B cell (primary cell): ENCODE measurements around the gene ZER1. TPM values are rescaled to one million over a fixed set of nuclear protein-coding genes. Genes with fewer than 3 reads are reported as not detected.
"Not testable (repeated sequence)": the region's sequence is repeated elsewhere in the genome, so short reads cannot be mapped to it uniquely, and the experiment has no call there.

Source experiments
- ATAC-seq: fragments of 200-7000 bp; cut with Tn5 transposase; one replicate; pipeline ENCODE4 v1.10.0; 2021; ENCODE audit warnings: low read depth, mild to moderate bottlenecking, moderate number of reproducible peaks, moderate library complexity
- CTCF ChIA-PET: fragments of 350-600 bp; sonication (Branson Sonifier 250); formaldehyde crosslinking; loops from one replicate; lab custom pipeline; 2021; ENCODE audit warnings: antibody characterized with exemption, inconsistent platforms; lab: Charles Lee
- POLR2A ChIA-PET: fragments of 350-600 bp; sonication (Branson Sonifier 250); formaldehyde crosslinking; loops from one replicate; lab custom pipeline; 2021; ENCODE audit warnings: antibody characterized with exemption; lab: Charles Lee
- DNase-seq: peaks from one replicate; pipeline ENCODE4 v3.0.0; 2013
- H2AFZ ChIP-seq: 2 replicates; pipeline ENCODE4 v1.6.1; 2012; ENCODE audit warnings: mild to moderate bottlenecking, low read depth, low read length; ENCODE audit not compliant: insufficient read depth, poor library complexity, severe bottlenecking
- H3K27ac ChIP-seq, 2 donors: 1 replicate in 1 of 2; 2 replicates in 1 of 2; pipeline ENCODE4 v1.5.1; 2012 to 2013; ENCODE audit warnings: low read length in 2 of 2, mild to moderate bottlenecking in 2 of 2, moderate library complexity in 1 of 2
- H3K27me3 ChIP-seq, 4 experiments: fragments of 200-600 bp in 1 of 4; sonication (generic) in 1 of 4; replicated peaks in 1 of 4; 1 replicate in 2 of 4; 2 replicates in 2 of 4; pipeline versions ENCODE4 v1.6.1 to v1.7.0; 2013 to 2016; ENCODE audit warnings: low read length in 3 of 4, mild to moderate bottlenecking in 2 of 4, mixed read lengths in 1 of 4, moderate library complexity in 1 of 4; ENCODE audit not compliant: insufficient read depth in 4 of 4, control insufficient read depth in 3 of 4; ENCODE audit errors: control extremely low read depth in 1 of 4
- H3K36me3 ChIP-seq, 2 experiments: replicated peaks in 1 of 2; 1 replicate in 1 of 2; 2 replicates in 1 of 2; pipeline versions ENCODE4 v1.6.1 to v1.7.1; 2013; ENCODE audit warnings: low read length in 1 of 2; ENCODE audit not compliant: insufficient read depth in 2 of 2, control insufficient read depth in 1 of 2; ENCODE audit errors: control extremely low read depth in 1 of 2, extremely low read depth in 1 of 2
- H3K4me1 ChIP-seq, 2 donors: fragments of 200-600 bp in 1 of 2; sonication (generic) in 1 of 2; 1 replicate in 1 of 2; 2 replicates in 1 of 2; pipeline versions ENCODE4 v1.5.1 to v1.6.1; 2013 to 2017; ENCODE audit warnings: low read length in 2 of 2; ENCODE audit not compliant: control insufficient read depth in 2 of 2, insufficient read depth in 2 of 2
- H3K4me2 ChIP-seq: replicated peaks from 2 replicates; pipeline ENCODE3; 2012; ENCODE audit warnings: mild to moderate bottlenecking, low read depth, low read length; ENCODE audit not compliant: poor library complexity, severe bottlenecking
- H3K4me3 ChIP-seq, 5 experiments: fragments of 200-600 bp in 1 of 5; sonication (generic) in 1 of 5; 1 replicate in 3 of 5; 2 replicates in 2 of 5; pipeline versions ENCODE4 v1.5.1 to v1.7.0; 2011 to 2016; ENCODE audit warnings: low read length in 4 of 5, mild to moderate bottlenecking in 4 of 5, low read depth in 2 of 5, control low read depth in 1 of 5, moderate library complexity in 1 of 5; ENCODE audit not compliant: insufficient read depth in 1 of 5; ENCODE audit errors: control extremely low read depth in 1 of 5, extremely low read depth in 1 of 5
- H3K79me2 ChIP-seq: fragments of 200-600 bp; sonication (generic); one replicate; pipeline ENCODE4 v1.6.0; 2016; ENCODE audit warnings: low read length; ENCODE audit not compliant: control insufficient read depth, insufficient read depth
- H3K9ac ChIP-seq: fragments of 200-600 bp; sonication (generic); 2 replicates; pipeline ENCODE4 v1.6.1; 2017; ENCODE audit warnings: mild to moderate bottlenecking, low read length, moderate library complexity
- H3K9me3 ChIP-seq, 3 donors: one replicate each; pipeline versions ENCODE4 v1.6.1 to v1.7.1; 2013; ENCODE audit warnings: low read length in 2 of 3; ENCODE audit not compliant: control insufficient read depth in 2 of 3, insufficient read depth in 1 of 3; ENCODE audit errors: control extremely low read depth in 1 of 3
- H4K20me1 ChIP-seq: 2 replicates; pipeline ENCODE4 v1.6.0; 2012; ENCODE audit warnings: mild to moderate bottlenecking, low read length; ENCODE audit not compliant: insufficient read depth, control insufficient read depth, poor library complexity, severe bottlenecking
- H3K27ac Mint-ChIP-seq: one replicate; pipeline ENCODE4 v1.8.0; 2021; ENCODE audit warnings: mixed read lengths
- H3K27me3 Mint-ChIP-seq: one replicate; pipeline ENCODE4 v1.8.0; 2021; ENCODE audit warnings: mixed read lengths
- H3K4me1 Mint-ChIP-seq: one replicate; pipeline ENCODE4 v1.8.0; 2021; ENCODE audit warnings: mixed read lengths
- H3K4me3 Mint-ChIP-seq: one replicate; pipeline ENCODE4 v1.8.0; 2021; ENCODE audit warnings: mixed read lengths
- H3K9me3 Mint-ChIP-seq: one replicate; pipeline ENCODE4 v1.8.0; 2022; ENCODE audit warnings: mixed read lengths; ENCODE audit not compliant: insufficient read depth
- EZH2 ChIP-seq: IDR thresholded peaks from 2 replicates; pipeline ENCODE4 v1.6.1; 2012; ENCODE audit warnings: borderline replicate concordance, low read depth, mild to moderate bottlenecking, moderate library complexity, low read length; ENCODE audit not compliant: insufficient read depth, poor library complexity, severe bottlenecking
- WGBS: methylation state at CpG from one replicate; pipeline ENCODE4 v1.1.5; 2013; ENCODE audit warnings: missing lambda C conversion rate; ENCODE audit not compliant: insufficient coverage; 5-methylcytosine and 5-hydroxymethylcytosine counted together
- intact Hi-C: fragments of 100-400 bp; cut with micrococcal nuclease; formaldehyde crosslinking; loops from one replicate; pipeline ENCODE4 v1.10.0; 2022
- polyA plus RNA-seq: library from polyadenylated mRNA; depleted of rRNA; stranded (reverse); fragments of >200 nt; gene quantifications from 2 replicates; pipeline ENCODE4 v1.2.3, GENCODE V29; 2012
- total RNA-seq, 2 donors: library from RNA; stranded (reverse); fragments of 120-200 nt in 1 of 2; gene quantifications; 1 replicate in 1 of 2; 2 replicates in 1 of 2; pipeline versions ENCODE4 v1.2.3 to v1.2.4, GENCODE V29; 2013 to 2022
- TF ChIP-seq, protein P1 (sequence below): fragments of 200-600 bp; IDR thresholded peaks from one replicate; pipeline ENCODE4 v1.8.0; 2022; ENCODE audit warnings: antibody characterized with exemption, mild to moderate bottlenecking

Gene ZER1
- total and polyA plus RNA-seq, 2 donors (not counting 1 experiment from before 2014, with no cell fraction given): 26.9 to 42.2 TPM

DNA sequence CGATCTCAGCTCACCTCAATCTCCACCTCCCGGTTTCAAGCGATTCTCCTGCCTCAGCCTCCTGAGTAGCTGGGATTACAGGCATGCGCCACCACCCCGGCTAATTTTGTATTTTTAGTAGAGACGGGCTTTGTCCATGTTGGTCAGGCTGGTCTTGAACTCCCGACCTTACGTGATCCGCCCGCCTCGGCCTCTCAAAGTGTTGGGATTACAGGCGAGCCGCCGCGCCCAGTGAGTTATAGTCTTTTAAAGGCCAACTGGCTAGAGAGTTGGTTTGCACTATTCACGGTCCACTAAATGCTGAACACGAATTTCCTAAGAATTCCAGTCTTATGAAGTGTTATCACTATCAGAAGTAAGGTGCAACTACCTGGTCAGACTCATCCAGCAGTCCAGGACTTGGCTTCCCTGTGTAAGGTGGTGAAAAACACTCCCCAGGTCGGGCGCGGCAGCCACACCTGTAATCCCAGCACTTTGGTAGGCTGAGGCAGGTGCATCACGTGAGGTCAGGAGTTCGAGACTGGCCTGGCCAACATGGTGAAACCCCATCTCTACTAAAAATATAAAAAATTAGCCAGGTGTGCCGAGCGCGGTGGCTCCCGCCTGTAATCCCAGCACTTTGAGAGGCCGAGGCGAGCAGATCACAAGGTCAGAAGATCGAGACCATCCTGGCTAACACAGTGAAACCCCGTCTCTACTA is 72.5 kb downstream of the ZER1 start:
- peaks cover 3 to 17% of the 10 kb centered on the region in 2 experiments for H3K36me3 ChIP-seq
- H3K27me3 ChIP-seq, H3K27me3 Mint-ChIP-seq, H3K27ac ChIP-seq, H3K27ac Mint-ChIP-seq, H4K20me1 ChIP-seq, H3K4me1 Mint-ChIP-seq, H3K9me3 Mint-ChIP-seq, intact Hi-C loops, DNase-seq, H3K9ac ChIP-seq, H3K4me2 ChIP-seq, H3K9me3 ChIP-seq, ATAC-seq, H2AFZ ChIP-seq, H3K4me3 ChIP-seq, H3K79me2 ChIP-seq, H3K4me3 Mint-ChIP-seq: not testable (repeated sequence)
- peaks cover 9 to 17% of the 10 kb centered on the region in 2 donors for H3K4me1 ChIP-seq
- 95% methylated on average over 10 of the region's 30 CpGs for WGBS
- ChIA-PET CTCF (interaction anchor here (1.3 to 1.5 kb wide), 2 partner anchors 8 to 19 kb away, joined by 3 to 5 read pairs; no protein-coding TSS in a partner anchor), POLR2A (interaction anchor here (0.9 to 1.8 kb wide), 3 partner anchors 9 to 1856 kb away, joined by 3 to 6 read pairs (median 3); partner anchors contain the start of genes DOLK and NUP188)

DNA sequence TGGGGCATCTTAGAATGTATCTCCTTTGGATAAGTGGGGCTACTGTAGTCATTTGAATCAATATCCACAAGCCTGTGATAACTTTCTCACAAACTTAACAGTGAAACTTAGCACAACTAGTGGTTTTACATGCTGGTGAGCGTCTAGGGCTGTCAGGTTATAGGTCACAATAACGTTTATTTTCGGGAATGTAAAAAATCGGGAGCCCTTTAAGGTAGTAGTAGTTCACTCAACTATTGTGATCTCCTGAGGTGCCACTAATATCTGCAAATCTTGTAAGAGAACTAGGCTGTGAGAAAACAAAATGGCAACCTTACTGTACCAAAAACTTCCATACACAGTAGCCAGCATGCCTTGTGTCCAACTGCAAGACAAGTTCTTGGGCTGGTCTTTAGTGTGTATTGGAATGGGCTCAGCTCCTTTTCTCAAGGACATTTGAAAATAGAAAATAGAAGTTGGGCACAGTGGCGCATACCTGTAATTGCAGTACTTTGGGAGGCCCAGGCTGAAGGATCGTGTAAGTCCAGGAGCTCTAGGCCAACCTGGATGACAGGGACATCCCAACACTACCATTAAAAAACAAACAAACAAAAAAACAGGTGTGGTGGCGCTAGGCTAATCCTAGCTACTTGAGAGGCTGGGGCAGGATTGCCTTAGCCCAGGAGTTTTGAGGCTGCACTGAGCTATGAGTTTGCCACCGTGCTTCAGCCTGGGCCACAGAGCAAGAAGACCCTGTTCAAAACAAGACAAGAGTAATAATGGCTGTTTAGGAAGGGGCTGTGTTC is 74.6 kb downstream of the ZER1 start:
- ChIA-PET CTCF (interaction anchor here (0.6 to 1.4 kb wide), 2 partner anchors 9 to 423 kb away, joined by 3 read pairs; no protein-coding TSS in a partner anchor), POLR2A (interaction anchor here (0.5 to 0.6 kb wide), 2 partner anchors 52 to 237 kb away, joined by 3 to 5 read pairs; no protein-coding TSS in a partner anchor)
- ATAC-seq (no peak), DNase-seq (no peak)
- H3K9me3 Mint-ChIP-seq: no peaks in the 10 kb centered on the region
- intact Hi-C loops: no loop called here
- H3K27me3 ChIP-seq: no peaks in the 10 kb centered on the region
- WGBS: 87% methylated on average over 3 of the region's 8 CpGs
- peaks cover 10% of the 10 kb centered on the region for H4K20me1 ChIP-seq
- H3K9me3 ChIP-seq: no peaks in the 10 kb centered on the region
- TF ChIP-seq EZH2: no peak
- TF ChIP-seq, protein P1, sequence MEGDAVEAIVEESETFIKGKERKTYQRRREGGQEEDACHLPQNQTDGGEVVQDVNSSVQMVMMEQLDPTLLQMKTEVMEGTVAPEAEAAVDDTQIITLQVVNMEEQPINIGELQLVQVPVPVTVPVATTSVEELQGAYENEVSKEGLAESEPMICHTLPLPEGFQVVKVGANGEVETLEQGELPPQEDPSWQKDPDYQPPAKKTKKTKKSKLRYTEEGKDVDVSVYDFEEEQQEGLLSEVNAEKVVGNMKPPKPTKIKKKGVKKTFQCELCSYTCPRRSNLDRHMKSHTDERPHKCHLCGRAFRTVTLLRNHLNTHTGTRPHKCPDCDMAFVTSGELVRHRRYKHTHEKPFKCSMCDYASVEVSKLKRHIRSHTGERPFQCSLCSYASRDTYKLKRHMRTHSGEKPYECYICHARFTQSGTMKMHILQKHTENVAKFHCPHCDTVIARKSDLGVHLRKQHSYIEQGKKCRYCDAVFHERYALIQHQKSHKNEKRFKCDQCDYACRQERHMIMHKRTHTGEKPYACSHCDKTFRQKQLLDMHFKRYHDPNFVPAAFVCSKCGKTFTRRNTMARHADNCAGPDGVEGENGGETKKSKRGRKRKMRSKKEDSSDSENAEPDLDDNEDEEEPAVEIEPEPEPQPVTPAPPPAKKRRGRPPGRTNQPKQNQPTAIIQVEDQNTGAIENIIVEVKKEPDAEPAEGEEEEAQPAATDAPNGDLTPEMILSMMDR: no peak
- H3K4me2 ChIP-seq: no peak overlapping the region
- H3K4me3 ChIP-seq: no peak overlapping the region
- no peak overlapping the region for H3K9ac ChIP-seq
- no peak overlapping the region for H2AFZ ChIP-seq
- no peak overlapping the region for H3K4me3 Mint-ChIP-seq
- peaks cover 12% of the 10 kb centered on the region for H3K4me1 Mint-ChIP-seq
- no peaks in the 10 kb centered on the region for H3K27me3 Mint-ChIP-seq
- no peak overlapping the region for H3K27ac Mint-ChIP-seq
- no peak overlapping the region for H3K27ac ChIP-seq
- H3K36me3 ChIP-seq: peaks cover 12 to 38% of the 10 kb centered on the region in 2 experiments
- peaks cover 8 to 9% of the 10 kb centered on the region in 2 donors for H3K4me1 ChIP-seq
- H3K79me2 ChIP-seq: peaks cover 14% of the 10 kb centered on the region
